HTERT RPE-1 (cell line): ENCODE measurements around the gene DNAI2.
"Not testable (repeated sequence)": the region's sequence is repeated elsewhere in the genome, so short reads cannot be mapped to it uniquely, and the experiment has no call there.

ENCODE experiments used
- in situ Hi-C: fragments of 300-500 bp; cut with MboI; formaldehyde crosslinking; loops from 4 replicates; pipeline ENCODE4 v1.14.3; 2020; ENCODE audit warnings: low sequenced_read_pairs

Gene DNAI2

GRCh38 chr17:74244128-74244527, 29.9 kb upstream of the DNAI2 start:
- in situ Hi-C loops = no loop called here

- in situ Hi-C loops = no loop called here
Measured at GRCh38 chr17:74244548-74244947, 29.5 kb upstream of the DNAI2 start.

DNA sequence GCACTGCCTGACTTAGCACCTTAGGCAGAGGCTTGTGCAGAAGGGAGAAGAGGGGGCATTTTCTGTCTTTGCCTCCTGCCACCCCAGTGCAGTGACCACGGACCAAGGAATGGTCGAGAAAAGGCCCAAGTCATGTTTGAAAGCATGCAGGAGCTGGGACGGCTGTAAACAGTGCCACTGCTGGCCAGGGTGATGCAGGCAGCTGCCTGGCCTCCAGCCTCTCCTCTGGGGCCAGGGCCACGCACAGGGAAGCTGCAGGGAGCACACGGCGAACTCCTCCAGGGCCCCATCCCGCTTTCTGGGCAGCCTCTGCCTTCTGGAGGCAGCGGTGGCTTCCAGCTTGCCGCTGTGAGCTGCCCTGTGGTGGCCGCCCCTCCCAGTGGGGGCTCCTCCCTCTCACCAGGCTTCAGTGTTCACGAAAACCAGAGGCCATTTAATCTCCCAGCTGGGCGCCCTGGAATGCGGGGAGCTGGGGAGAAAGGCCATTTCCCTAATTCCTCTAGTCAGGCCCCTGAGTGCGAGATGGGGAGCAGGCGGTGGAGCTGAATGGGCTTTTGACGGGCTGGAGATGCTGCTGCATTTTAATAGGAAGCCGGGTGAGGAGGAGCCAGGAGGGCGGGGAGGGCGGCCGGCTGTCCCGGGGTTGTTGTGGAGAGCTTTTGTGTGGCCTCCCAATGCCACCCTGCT, 28.7 kb upstream of the DNAI2 start:
- in situ Hi-C loops = no loop called here

DNA sequence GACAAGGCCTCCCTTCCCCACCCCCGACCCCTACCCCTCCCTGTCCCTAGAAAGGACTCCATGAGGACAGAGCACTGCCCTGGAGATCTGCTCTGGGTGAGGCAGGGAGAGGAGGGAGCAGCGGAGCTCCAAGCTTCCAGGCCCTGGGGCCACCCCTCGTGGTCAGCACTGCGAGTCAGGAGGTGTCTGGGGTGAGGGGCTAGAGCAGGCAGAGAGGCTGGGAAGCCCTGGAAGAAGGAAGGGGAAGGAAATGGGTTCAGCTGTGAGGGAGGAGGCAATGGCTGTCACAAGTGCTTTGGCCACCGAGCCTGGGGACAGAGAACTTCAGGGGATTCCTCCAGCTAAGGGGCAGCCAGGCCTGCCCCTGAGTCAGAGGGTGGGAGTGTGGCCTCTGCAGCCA, 28.2 kb upstream of the DNAI2 start:
- in situ Hi-C loops = no loop called here

DNA sequence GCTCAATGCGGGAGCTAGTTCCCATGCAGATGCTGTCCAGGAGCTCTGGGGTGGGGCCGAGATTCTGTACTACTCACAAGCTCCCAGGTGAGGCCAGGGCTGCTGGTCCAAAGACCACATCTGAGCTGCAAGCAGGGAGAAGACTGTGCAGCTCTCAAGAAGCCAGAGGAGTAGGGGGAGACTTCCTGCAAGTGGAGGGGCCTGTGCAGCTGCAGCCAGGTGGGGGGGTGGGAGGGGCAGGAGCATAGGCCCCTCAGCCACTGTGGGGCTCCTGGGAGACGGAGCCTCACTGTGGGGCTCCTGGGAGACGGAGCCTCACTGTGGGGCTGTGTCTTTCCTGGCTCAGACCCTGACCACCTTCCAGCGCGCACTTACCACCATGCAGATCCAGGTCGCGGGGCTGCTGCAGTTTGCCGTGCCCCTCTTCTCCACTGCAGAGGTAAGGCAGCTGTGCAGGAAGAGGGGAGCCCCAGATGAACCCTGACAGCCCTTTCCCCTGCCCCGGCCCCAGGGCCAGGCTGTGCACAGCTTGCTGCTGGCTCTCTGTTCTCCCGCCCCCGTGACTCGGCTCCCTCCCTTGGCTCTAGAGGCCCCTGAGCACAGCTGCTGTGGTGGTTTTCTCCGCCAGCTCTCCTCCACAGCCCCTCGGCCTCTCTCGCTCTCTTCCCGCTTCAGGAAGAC, 24.3 kb upstream of the DNAI2 start:
- in situ Hi-C loops = no loop called here

GRCh38 chr17:74250324-74250995, 23.6 kb upstream of the DNAI2 start:
- in situ Hi-C loops = no loop called here

- in situ Hi-C loops = no loop called here
Measured at GRCh38 chr17:74251051-74251450, 23.0 kb upstream of the DNAI2 start.

GRCh38 chr17:74251569-74251968, 22.5 kb upstream of the DNAI2 start:
- in situ Hi-C loops = no loop called here

DNA sequence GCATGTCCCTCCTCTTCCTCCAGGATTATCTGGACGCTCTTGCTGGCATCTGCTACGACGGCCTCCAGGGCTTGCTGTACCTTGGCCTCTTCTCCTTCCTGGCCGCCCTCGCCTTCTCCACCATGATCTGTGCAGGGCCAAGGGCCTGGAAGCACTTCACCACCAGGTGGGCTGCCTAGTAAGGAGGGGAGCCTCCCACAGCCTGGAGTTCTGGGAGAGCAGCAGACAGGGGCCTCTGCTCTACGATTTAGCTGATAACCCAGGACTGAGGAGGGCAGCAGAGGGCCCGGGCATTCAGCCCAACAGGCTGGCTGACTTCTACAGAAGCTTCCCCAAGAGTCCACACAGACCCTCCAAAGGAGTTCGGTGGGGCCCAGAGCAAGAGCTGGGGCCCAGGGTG, 21.8 kb upstream of the DNAI2 start:
- in situ Hi-C loops = no loop called here

DNA sequence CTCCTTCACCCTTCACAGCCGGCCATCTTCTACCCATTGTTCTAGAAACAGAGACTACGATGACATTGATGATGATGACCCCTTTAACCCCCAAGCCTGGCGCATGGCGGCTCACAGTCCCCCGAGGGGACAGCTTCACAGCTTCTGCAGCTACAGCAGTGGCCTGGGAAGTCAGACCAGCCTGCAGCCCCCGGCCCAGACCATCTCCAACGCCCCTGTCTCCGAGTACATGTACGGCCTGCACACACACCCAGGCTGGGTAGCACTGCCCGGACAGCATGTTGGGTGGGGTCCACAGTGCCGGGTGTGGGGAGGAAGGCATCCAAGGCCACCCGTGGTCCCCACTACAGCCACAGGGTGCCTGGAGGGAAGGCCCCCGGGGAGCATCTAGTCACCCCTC, 21.0 kb upstream of the DNAI2 start:
- in situ Hi-C loops = no loop called here

GRCh38 chr17:74257311-74257710, 16.7 kb upstream of the DNAI2 start:
- in situ Hi-C loops = no loop called here

DNA sequence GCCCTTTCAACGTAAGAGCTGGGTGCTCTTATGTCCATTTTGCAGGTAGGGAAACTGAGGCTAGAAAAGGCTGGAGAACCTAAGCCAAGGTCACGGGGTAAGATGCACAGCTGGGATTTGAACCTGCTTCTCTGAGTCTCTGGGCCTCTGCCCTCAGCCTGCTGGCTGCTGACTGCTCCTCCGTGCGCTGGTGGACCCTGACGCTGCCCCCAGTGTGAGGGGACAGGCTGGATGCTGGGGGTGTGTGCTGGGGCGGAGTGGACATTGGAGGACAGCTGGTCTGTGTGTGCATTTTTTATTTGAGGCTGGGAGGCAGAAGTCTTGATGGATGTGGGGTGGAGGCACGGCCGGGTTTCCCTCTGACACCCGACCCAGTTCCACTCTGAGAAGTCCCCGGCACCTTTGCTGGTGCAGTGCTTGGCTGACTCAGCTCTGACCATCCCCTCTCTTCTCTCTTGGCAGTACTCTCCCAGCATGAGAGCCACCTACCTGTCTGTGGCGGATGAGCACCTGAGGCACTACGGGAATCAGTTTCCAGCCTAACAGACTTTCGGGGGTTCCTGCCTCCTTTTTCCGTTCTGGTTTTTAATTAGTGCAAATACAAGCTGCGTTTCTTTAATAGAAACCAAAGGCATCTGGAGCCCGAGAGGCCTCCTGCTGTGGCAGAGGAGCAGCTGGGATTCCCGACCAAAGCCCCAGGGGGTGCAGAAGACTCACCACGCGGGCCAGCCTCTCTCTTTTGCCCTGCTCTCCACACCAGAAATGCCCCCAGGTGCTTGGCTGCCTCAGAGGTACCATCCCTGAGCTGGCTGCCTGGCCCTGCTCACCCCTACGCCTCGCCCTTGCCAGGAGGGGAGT, 14.1 kb upstream of the DNAI2 start:
- in situ Hi-C loops = no loop called here

DNA sequence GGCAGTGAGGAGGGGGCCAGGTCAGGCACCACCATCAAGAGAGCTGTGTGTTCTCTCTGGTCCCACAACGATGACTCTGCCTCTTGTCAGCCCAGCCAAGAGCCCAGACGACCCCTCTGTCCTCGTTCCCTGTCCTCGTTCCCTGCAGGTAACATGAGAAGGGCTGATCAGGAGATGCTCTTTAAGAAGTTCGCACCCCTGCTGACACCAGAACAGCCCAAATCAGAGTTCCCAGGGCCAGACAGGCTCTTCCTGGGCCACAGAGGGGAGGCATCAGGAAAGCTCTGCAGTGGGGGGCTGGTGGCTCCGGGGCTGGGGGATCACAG, 13.5 kb upstream of the DNAI2 start:
- in situ Hi-C loops = no loop called here

GRCh38 chr17:74262601-74263000, 11.4 kb upstream of the DNAI2 start:
- in situ Hi-C loops = no loop called here

DNA sequence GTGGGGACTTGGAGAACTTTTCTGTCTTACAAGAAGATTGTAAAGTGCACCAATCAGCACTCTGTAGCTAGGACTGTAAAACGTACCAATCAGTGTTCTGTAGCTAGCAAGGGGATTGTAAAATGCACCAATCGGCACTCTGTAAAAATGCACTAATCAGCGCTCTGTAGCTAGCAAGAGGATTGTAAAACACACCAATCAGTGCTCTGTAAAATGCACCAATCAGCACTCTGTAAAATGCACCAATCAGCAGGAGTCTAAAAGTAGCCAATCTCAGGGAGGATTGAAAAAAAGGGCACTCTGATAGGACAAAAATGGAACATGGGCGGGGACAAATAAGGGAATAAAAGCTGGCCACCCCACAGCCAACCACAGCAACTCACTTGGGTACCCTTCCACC, 7.0 kb upstream of the DNAI2 start:
- in situ Hi-C loops = not testable (repeated sequence)

GRCh38 chr17:74267579-74267978, 6.5 kb upstream of the DNAI2 start:
- in situ Hi-C loops = no loop called here

- in situ Hi-C loops = no loop called here
Measured at GRCh38 chr17:74267987-74268499, 6.0 kb upstream of the DNAI2 start.

GRCh38 chr17:74268558-74268957, 5.5 kb upstream of the DNAI2 start:
- in situ Hi-C loops = no loop called here

GRCh38 chr17:74270333-74270732, 3.7 kb upstream of the DNAI2 start:
- in situ Hi-C loops = no loop called here

DNA sequence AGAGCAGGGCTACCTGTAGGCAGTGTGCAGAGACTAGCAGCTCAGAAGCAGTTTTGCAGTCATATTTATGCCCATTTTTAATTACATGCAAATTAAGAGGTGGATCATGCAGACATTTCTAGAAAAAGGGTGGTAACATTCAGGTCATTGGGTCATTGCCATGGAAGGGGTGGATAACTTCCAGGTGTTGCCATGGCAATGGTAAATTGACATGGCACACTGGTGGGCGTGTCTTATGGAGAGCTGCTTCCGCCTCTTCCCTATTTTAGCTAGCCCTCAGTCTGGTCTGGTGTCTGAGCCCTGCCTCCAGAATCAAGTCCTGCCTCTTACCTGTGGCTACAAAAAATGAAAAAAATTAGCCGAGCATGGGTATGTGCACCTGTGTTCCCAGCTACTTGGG, 2.8 kb upstream of the DNAI2 start:
- in situ Hi-C loops = no loop called here

DNA sequence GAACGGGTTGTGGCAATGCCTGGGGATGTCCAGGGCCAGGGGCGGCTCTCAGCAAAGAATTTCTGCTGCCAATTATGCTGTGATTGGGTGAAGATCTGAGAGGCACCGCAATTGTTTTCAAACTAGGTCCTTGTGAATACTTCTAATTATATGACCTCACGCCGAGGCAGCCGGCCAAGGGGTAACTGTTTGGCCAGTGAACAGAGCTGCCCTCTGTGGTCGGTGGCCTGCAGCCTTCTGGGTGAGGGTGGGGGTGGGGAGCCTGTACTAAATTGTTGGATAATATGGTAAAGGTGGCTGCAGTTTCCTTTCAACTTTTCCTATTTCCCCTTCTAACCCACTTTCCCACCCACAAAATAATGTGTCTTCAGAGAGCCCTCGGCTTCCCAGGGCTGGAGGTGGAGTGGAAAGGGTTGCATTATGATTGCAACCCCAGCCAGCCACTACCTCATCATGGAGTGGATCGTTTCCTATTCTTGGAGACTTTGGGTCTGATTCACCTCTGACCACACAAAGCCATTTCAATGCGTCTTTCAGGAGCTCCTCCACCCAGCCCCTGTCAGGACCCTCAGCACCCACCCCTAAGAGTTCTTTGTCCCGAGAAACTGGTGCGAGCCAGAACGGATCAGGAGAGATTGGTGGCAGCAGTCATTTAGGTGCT, 2.0 kb upstream of the DNAI2 start:
- in situ Hi-C loops = no loop called here
